HK-2 (cell line): ENCODE measurements around the gene WDR26.
"Not testable (repeated sequence)": the region's sequence is repeated elsewhere in the genome, so short reads cannot be mapped to it uniquely, and the experiment has no call there.

Source experiments
- DNase-seq: peaks from one replicate; pipeline ENCODE4 v3.0.0-alpha.2; 2018; ENCODE audit not compliant: unreplicated experiment

Gene WDR26

GRCh38 chr1:224433701-224434672 lies 610 bp downstream of the WDR26 start:
- peak; percentile 51 for DNase-seq

- DNase-seq: peak; percentile 24
Measured at GRCh38 chr1:224433041-224433691, 1.4 kb downstream of the WDR26 start.

GRCh38 chr1:224432672-224433040 lies 1.9 kb downstream of the WDR26 start:
- no peak for DNase-seq

- DNase-seq: no peak
Measured at GRCh38 chr1:224432146-224432545, 2.5 kb downstream of the WDR26 start.

GRCh38 chr1:224431726-224432125 lies 2.9 kb downstream of the WDR26 start:
- no peak for DNase-seq

GRCh38 chr1:224430511-224431113 lies 4.0 kb downstream of the WDR26 start:
- DNase-seq: no peak

GRCh38 chr1:224429616-224430326 lies 4.8 kb downstream of the WDR26 start:
- DNase-seq: no peak

- DNase-seq: not testable (repeated sequence)
Measured at GRCh38 chr1:224428713-224429112, 5.9 kb downstream of the WDR26 start.

- DNase-seq: no peak
Measured at GRCh38 chr1:224427346-224427745, 7.3 kb downstream of the WDR26 start.

- not testable (repeated sequence) for DNase-seq
Measured at GRCh38 chr1:224426869-224427268, 7.7 kb downstream of the WDR26 start.

- no peak for DNase-seq
Measured at GRCh38 chr1:224425279-224425884, 9.2 kb downstream of the WDR26 start.

- DNase-seq: no peak
Measured at GRCh38 chr1:224420106-224420505, 14.5 kb downstream of the WDR26 start.

GRCh38 chr1:224411766-224412165 lies 22.8 kb downstream of the WDR26 start:
- DNase-seq: peak; percentile 14

GRCh38 chr1:224408294-224408590 lies 26.4 kb downstream of the WDR26 start:
- no peak for DNase-seq

GRCh38 chr1:224407571-224408293 lies 26.9 kb downstream of the WDR26 start:
- DNase-seq: peak; percentile 20

- DNase-seq: no peak
Measured at GRCh38 chr1:224406216-224406615, 28.4 kb downstream of the WDR26 start.

GRCh38 chr1:224405604-224405970 lies 29.0 kb downstream of the WDR26 start:
- no peak for DNase-seq

GRCh38 chr1:224404916-224405603 lies 29.5 kb downstream of the WDR26 start:
- DNase-seq: no peak

- no peak for DNase-seq
Measured at GRCh38 chr1:224402472-224403036, 32.0 kb downstream of the WDR26 start.

- DNase-seq: no peak
Measured at GRCh38 chr1:224399887-224400286, 34.7 kb downstream of the WDR26 start.
